NCI-H2107 (cell line): ENCODE data around the gene LRRN2.
"Not testable (repeated sequence)": the region's sequence is repeated elsewhere in the genome, so short reads cannot be mapped to it uniquely, and the experiment has no call there.

Source experiments
- DNase-seq: peaks from one replicate; lab custom pipeline; 2025; lab: John Stamatoyannopoulos, UW

LRRN2 gene

GRCh38 chr1:204629459-204629858, 56.1 kb downstream of the LRRN2 start:
- not testable (repeated sequence) for DNase-seq

GRCh38 chr1:204628868-204629267, 56.7 kb downstream of the LRRN2 start:
- no peak for DNase-seq

GRCh38 chr1:204627436-204627835, 58.1 kb downstream of the LRRN2 start:
- no peak for DNase-seq

GRCh38 chr1:204626381-204626780, 59.2 kb downstream of the LRRN2 start:
- no peak for DNase-seq

- DNase-seq = no peak
These were observed 60.8 kb downstream of the LRRN2 start for GRCh38 chr1:204624631-204625216.

GRCh38 chr1:204623894-204624361, 61.6 kb downstream of the LRRN2 start:
- no peak for DNase-seq

GRCh38 chr1:204623365-204623893, 62.1 kb downstream of the LRRN2 start:
- DNase-seq = no peak

GRCh38 chr1:204621996-204622395, 63.5 kb downstream of the LRRN2 start:
- no peak for DNase-seq

- no peak for DNase-seq
These were observed 64.1 kb downstream of the LRRN2 start for GRCh38 chr1:204621396-204621795.

GRCh38 chr1:204619721-204620120, 65.8 kb downstream of the LRRN2 start:
- no peak for DNase-seq

- no peak for DNase-seq
These were observed 67.3 kb downstream of the LRRN2 start for GRCh38 chr1:204618148-204618760.

GRCh38 chr1:204617256-204618147, 68.0 kb downstream of the LRRN2 start:
- no peak for DNase-seq

- no peak for DNase-seq
These were observed 68.9 kb downstream of the LRRN2 start for GRCh38 chr1:204616641-204617040.

- DNase-seq = no peak
These were observed 69.7 kb downstream of the LRRN2 start for GRCh38 chr1:204615881-204616280.

- DNase-seq = no peak
These were observed 71.9 kb downstream of the LRRN2 start for GRCh38 chr1:204613636-204614035.

GRCh38 chr1:204612326-204612725, 73.2 kb downstream of the LRRN2 start:
- no peak for DNase-seq

- DNase-seq = no peak
These were observed 74.5 kb downstream of the LRRN2 start for GRCh38 chr1:204611036-204611435.

- DNase-seq = no peak
These were observed 77.6 kb downstream of the LRRN2 start for GRCh38 chr1:204607910-204608309.

GRCh38 chr1:204605791-204606190, 79.7 kb downstream of the LRRN2 start:
- DNase-seq = no peak

GRCh38 chr1:204602871-204603542, 82.5 kb downstream of the LRRN2 start:
- DNase-seq = no peak

- DNase-seq = no peak
These were observed 83.4 kb downstream of the LRRN2 start for GRCh38 chr1:204602111-204602579.

GRCh38 chr1:204600968-204601367, 84.6 kb downstream of the LRRN2 start:
- no peak for DNase-seq
